GM23338 (cell line): ENCODE data around the gene GIGYF2. TPM values are rescaled to one million over a fixed set of nuclear protein-coding genes. Genes with fewer than 3 reads are reported as not detected.

Experiments used
- ATAC-seq: fragments of 200-7000 bp; cut with Tn5 transposase; 3 replicates; pipeline ENCODE4 v1.9.1; 2020
- DNase-seq: peaks from one replicate; pipeline ENCODE4 v3.0.0-alpha.2; 2015; ENCODE audit warnings: low spot score
- H2AFZ ChIP-seq: fragments of 200-600 bp; sonication (generic); 2 replicates; pipeline ENCODE4 v1.8.0; 2016; ENCODE audit warnings: antibody characterized with exemption, mild to moderate bottlenecking, moderate library complexity
- H3F3A ChIP-seq: fragments of 200-600 bp; sonication (generic); replicated peaks from 2 replicates; pipeline ENCODE4 v1.8.0; 2017; ENCODE audit warnings: antibody characterized with exemption, mixed run types, low read depth
- H3K27ac ChIP-seq: fragments of 200-600 bp; sonication (generic); 2 replicates; pipeline ENCODE4 v1.6.1; 2016; ENCODE audit warnings: low read depth
- H3K27me3 ChIP-seq: fragments of 200-600 bp; sonication (generic); 2 replicates; pipeline ENCODE4 v1.8.0; 2016; ENCODE audit warnings: mild to moderate bottlenecking, mixed run types, moderate library complexity; ENCODE audit not compliant: insufficient read depth
- H3K36me3 ChIP-seq: fragments of 200-600 bp; sonication (generic); 2 replicates; pipeline ENCODE4 v1.8.0; 2016; ENCODE audit warnings: mild to moderate bottlenecking; ENCODE audit not compliant: insufficient read depth
- H3K4me1 ChIP-seq: fragments of 200-600 bp; sonication (generic); 2 replicates; pipeline ENCODE4 v1.8.0; 2016; ENCODE audit warnings: mild to moderate bottlenecking, moderate library complexity; ENCODE audit not compliant: insufficient read depth
- H3K4me2 ChIP-seq: fragments of 200-600 bp; sonication (generic); 2 replicates; pipeline ENCODE4 v1.7.1; 2017; ENCODE audit warnings: mixed run types
- H3K4me3 ChIP-seq: fragments of 200-600 bp; sonication (generic); 2 replicates; pipeline ENCODE4 v1.6.1; 2016; ENCODE audit warnings: mixed run types
- H3K79me2 ChIP-seq: fragments of 200-600 bp; sonication (generic); replicated peaks from 2 replicates; pipeline ENCODE4 v1.8.0; 2017; ENCODE audit warnings: mild to moderate bottlenecking; ENCODE audit not compliant: insufficient read depth
- H3K9me2 ChIP-seq: fragments of 200-600 bp; sonication (generic); 2 replicates; pipeline ENCODE4 v1.8.0; 2017; ENCODE audit not compliant: insufficient read depth
- H4K20me1 ChIP-seq: fragments of 200-600 bp; sonication (generic); replicated peaks from 2 replicates; pipeline ENCODE4 v1.8.0; 2017; ENCODE audit warnings: mild to moderate bottlenecking; ENCODE audit not compliant: insufficient read depth
- H3K27ac Mint-ChIP-seq: 2 replicates; pipeline ENCODE4 v1.8.0; 2020; ENCODE audit warnings: inconsistent platforms, mild to moderate bottlenecking, moderate library complexity, mixed read lengths
- H3K27me3 Mint-ChIP-seq: 3 replicates; pipeline ENCODE4 v1.8.0; 2022; ENCODE audit warnings: low read depth, mild to moderate bottlenecking, moderate library complexity, mixed read lengths, inconsistent platforms; ENCODE audit not compliant: insufficient read depth, poor library complexity
- H3K36me3 Mint-ChIP-seq: 3 replicates; pipeline ENCODE4 v1.8.0; 2021; ENCODE audit warnings: low read depth, mild to moderate bottlenecking, inconsistent platforms, moderate library complexity, mixed read lengths
- H3K4me1 Mint-ChIP-seq: 3 replicates; pipeline ENCODE4 v1.8.0; 2020; ENCODE audit warnings: mild to moderate bottlenecking, inconsistent platforms, mixed read lengths
- H3K4me3 Mint-ChIP-seq: 3 replicates; pipeline ENCODE4 v1.8.0; 2021; ENCODE audit warnings: moderate library complexity, mild to moderate bottlenecking, inconsistent platforms, mixed read lengths
- H3K9me3 Mint-ChIP-seq: 3 replicates; pipeline ENCODE4 v1.8.0; 2020; ENCODE audit warnings: moderate library complexity, mild to moderate bottlenecking, inconsistent platforms, mixed read lengths
- CREB1 ChIP-seq: fragments of 250-450 bp; sonication (Bioruptor Pico); IDR thresholded peaks from 2 replicates; pipeline ENCODE4 v1.5.0; 2020; ENCODE audit warnings: low read depth, mild to moderate bottlenecking, moderate library complexity
- EZH2 ChIP-seq: fragments of 200-600 bp; sonication (generic); IDR thresholded peaks from one replicate; pipeline ENCODE4 v1.8.0; 2017; ENCODE audit warnings: antibody characterized with exemption, mild to moderate bottlenecking, low read depth; ENCODE audit not compliant: unreplicated experiment
- EZH2phosphoT487 ChIP-seq: fragments of 200-600 bp; sonication (generic); IDR thresholded peaks from one replicate; pipeline ENCODE4 v1.8.1; 2018; ENCODE audit warnings: antibody characterized with exemption; ENCODE audit not compliant: unreplicated experiment
- JUNB ChIP-seq: IDR thresholded peaks from one replicate; pipeline ENCODE4 v1.6.1; 2016; ENCODE audit warnings: antibody characterized with exemption; ENCODE audit not compliant: unreplicated experiment
- NANOG ChIP-seq: IDR thresholded peaks from 2 replicates; pipeline ENCODE4 v1.6.1; 2016; ENCODE audit warnings: antibody characterized with exemption, borderline replicate concordance
- POLR2AphosphoS5 ChIP-seq: IDR thresholded peaks from 2 replicates; pipeline ENCODE4 v1.6.1; 2016; ENCODE audit warnings: antibody characterized with exemption, low read depth
- STAT1 ChIP-seq: IDR thresholded peaks from one replicate; pipeline ENCODE4 v1.6.1; 2016; ENCODE audit warnings: antibody characterized with exemption; ENCODE audit not compliant: unreplicated experiment
- ZNF114 ChIP-seq: fragments of 250-450 bp; sonication (Bioruptor Pico); IDR thresholded peaks from 2 replicates; pipeline ENCODE4 v1.5.0; 2020; ENCODE audit warnings: mild to moderate bottlenecking, moderate library complexity
- ZNF331 ChIP-seq: fragments of 250-450 bp; sonication (Bioruptor Pico); IDR thresholded peaks from 2 replicates; pipeline ENCODE4 v1.5.0; 2020; ENCODE audit warnings: low read depth, mild to moderate bottlenecking, moderate library complexity
- polyA plus RNA-seq: library from polyadenylated mRNA; unstranded; fragments of >200 nt; fragmentation: Nextera tagmentation; extraction: Ambion mirVana; gene quantifications from 2 replicates; pipeline ENCODE4 v1.2.1, GENCODE V29; 2016
- total RNA-seq: library from RNA; depleted of rRNA; stranded (reverse); fragments of >200 nt; shearing (Covaris generic); gene quantifications from 2 replicates; pipeline ENCODE4 v1.2.3, GENCODE V29; 2014
- TF ChIP-seq, protein P1 (sequence below), 2 experiments: fragments of 200-600 bp in 1 of 2; sonication (generic) in 1 of 2; conservative IDR thresholded peaks; 2 replicates each; pipeline versions ENCODE4 v1.5.1 to v1.6.1; 2016 to 2017; ENCODE audit warnings: antibody characterized with exemption in 2 of 2, low read depth in 2 of 2, mild to moderate bottlenecking in 2 of 2, moderate library complexity in 1 of 2
- TF ChIP-seq, protein P2 (sequence below): fragments of 250-450 bp; sonication (Bioruptor Pico); IDR thresholded peaks from 2 replicates; pipeline ENCODE4 v1.5.0; 2020; ENCODE audit warnings: mild to moderate bottlenecking, moderate library complexity
- TF ChIP-seq, protein P3 (sequence below): IDR thresholded peaks from one replicate; pipeline ENCODE4 v1.6.1; 2018; ENCODE audit warnings: antibody characterized with exemption; ENCODE audit not compliant: unreplicated experiment
- TF ChIP-seq, protein P4 (sequence below): IDR thresholded peaks from 2 replicates; pipeline ENCODE4 v1.6.1; 2016; ENCODE audit warnings: antibody characterized with exemption

GIGYF2 gene
- total and polyA plus RNA-seq, 2 experiments from 2014 or later: 48.9 to 104 TPM

DNA sequence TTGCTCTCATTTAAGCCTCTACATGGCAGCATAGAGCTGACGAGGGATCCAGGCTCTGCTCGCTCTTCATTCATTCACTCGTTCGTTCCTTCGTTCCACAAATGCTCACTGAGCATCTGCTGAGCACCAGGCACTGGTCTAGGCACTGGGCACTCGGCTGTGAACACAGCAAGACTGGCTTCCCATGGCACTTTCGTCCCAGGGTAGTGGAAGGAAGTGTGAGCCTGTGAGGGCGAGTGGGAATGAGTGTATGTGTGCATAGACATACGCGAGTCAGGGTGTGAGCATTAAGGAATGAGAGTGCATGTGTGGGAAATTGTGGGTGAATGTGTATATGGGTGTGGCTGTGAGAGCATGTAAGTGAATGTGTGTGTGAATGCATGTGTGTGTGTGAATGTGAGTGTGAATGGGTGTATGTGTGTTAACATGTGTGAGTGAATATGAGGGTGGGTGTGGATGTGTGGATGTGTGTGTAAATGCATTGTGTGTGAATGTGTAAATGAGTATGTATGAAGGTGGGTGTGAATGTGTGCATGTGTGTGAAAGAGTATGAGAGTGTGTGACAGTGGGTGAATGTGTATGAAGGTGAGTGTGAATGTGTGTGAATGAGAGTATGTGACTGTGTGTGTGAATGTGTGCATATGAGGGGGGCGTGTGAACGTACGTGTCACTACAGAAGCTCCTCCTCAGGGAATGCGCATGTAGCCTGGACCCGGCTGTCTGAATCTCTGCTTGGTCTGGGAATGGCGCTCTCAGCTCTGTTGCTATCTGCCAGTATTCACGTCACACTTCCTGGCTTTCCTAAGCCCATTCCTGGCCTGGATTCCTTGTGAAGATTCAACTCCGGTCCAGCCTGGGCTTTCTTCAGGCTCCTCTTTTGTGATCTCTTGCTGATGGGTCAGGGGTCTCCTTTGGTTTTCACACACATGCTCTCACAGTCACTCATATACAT lies 201.7 kb downstream of the GIGYF2 start:
- ATAC-seq: no peak
- Histone ChIP-seq H2AFZ (no peak overlapping the region), H3K9me2 (no peaks in the 10 kb centered on the region), H3K4me2 (no peak overlapping the region), H3K36me3 (no peaks in the 10 kb centered on the region), H4K20me1 (no peaks in the 10 kb centered on the region), H3K27me3 (no peaks in the 10 kb centered on the region), H3K4me1 (peaks cover 7% of the 10 kb centered on the region), H3K27ac (no peak overlapping the region), H3K4me3 (no peak overlapping the region), H3F3A (0 out of 2 replicates have a peak, but pooled peaks cover 3% of the 10 kb centered on the region), H3K79me2 (no peaks in the 10 kb centered on the region)
- no peak for DNase-seq
- no peak overlapping the region for H3K27ac Mint-ChIP-seq
- peaks cover 10% of the 10 kb centered on the region; the same call in 2 of the 3 replicates for H3K4me1 Mint-ChIP-seq
- no peaks in the 10 kb centered on the region for H3K9me3 Mint-ChIP-seq
- no peak overlapping the region for H3K4me3 Mint-ChIP-seq
- TF ChIP-seq POLR2AphosphoS5: no peak
- TF ChIP-seq CREB1 (CRISPR knock-in tag): no peak
- TF ChIP-seq, protein P1, sequence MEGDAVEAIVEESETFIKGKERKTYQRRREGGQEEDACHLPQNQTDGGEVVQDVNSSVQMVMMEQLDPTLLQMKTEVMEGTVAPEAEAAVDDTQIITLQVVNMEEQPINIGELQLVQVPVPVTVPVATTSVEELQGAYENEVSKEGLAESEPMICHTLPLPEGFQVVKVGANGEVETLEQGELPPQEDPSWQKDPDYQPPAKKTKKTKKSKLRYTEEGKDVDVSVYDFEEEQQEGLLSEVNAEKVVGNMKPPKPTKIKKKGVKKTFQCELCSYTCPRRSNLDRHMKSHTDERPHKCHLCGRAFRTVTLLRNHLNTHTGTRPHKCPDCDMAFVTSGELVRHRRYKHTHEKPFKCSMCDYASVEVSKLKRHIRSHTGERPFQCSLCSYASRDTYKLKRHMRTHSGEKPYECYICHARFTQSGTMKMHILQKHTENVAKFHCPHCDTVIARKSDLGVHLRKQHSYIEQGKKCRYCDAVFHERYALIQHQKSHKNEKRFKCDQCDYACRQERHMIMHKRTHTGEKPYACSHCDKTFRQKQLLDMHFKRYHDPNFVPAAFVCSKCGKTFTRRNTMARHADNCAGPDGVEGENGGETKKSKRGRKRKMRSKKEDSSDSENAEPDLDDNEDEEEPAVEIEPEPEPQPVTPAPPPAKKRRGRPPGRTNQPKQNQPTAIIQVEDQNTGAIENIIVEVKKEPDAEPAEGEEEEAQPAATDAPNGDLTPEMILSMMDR (conservative IDR thresholded peaks at IDR 0.05; ENCODE audit: low read depth in 2 of 2): no peak
- TF ChIP-seq, protein P2, sequence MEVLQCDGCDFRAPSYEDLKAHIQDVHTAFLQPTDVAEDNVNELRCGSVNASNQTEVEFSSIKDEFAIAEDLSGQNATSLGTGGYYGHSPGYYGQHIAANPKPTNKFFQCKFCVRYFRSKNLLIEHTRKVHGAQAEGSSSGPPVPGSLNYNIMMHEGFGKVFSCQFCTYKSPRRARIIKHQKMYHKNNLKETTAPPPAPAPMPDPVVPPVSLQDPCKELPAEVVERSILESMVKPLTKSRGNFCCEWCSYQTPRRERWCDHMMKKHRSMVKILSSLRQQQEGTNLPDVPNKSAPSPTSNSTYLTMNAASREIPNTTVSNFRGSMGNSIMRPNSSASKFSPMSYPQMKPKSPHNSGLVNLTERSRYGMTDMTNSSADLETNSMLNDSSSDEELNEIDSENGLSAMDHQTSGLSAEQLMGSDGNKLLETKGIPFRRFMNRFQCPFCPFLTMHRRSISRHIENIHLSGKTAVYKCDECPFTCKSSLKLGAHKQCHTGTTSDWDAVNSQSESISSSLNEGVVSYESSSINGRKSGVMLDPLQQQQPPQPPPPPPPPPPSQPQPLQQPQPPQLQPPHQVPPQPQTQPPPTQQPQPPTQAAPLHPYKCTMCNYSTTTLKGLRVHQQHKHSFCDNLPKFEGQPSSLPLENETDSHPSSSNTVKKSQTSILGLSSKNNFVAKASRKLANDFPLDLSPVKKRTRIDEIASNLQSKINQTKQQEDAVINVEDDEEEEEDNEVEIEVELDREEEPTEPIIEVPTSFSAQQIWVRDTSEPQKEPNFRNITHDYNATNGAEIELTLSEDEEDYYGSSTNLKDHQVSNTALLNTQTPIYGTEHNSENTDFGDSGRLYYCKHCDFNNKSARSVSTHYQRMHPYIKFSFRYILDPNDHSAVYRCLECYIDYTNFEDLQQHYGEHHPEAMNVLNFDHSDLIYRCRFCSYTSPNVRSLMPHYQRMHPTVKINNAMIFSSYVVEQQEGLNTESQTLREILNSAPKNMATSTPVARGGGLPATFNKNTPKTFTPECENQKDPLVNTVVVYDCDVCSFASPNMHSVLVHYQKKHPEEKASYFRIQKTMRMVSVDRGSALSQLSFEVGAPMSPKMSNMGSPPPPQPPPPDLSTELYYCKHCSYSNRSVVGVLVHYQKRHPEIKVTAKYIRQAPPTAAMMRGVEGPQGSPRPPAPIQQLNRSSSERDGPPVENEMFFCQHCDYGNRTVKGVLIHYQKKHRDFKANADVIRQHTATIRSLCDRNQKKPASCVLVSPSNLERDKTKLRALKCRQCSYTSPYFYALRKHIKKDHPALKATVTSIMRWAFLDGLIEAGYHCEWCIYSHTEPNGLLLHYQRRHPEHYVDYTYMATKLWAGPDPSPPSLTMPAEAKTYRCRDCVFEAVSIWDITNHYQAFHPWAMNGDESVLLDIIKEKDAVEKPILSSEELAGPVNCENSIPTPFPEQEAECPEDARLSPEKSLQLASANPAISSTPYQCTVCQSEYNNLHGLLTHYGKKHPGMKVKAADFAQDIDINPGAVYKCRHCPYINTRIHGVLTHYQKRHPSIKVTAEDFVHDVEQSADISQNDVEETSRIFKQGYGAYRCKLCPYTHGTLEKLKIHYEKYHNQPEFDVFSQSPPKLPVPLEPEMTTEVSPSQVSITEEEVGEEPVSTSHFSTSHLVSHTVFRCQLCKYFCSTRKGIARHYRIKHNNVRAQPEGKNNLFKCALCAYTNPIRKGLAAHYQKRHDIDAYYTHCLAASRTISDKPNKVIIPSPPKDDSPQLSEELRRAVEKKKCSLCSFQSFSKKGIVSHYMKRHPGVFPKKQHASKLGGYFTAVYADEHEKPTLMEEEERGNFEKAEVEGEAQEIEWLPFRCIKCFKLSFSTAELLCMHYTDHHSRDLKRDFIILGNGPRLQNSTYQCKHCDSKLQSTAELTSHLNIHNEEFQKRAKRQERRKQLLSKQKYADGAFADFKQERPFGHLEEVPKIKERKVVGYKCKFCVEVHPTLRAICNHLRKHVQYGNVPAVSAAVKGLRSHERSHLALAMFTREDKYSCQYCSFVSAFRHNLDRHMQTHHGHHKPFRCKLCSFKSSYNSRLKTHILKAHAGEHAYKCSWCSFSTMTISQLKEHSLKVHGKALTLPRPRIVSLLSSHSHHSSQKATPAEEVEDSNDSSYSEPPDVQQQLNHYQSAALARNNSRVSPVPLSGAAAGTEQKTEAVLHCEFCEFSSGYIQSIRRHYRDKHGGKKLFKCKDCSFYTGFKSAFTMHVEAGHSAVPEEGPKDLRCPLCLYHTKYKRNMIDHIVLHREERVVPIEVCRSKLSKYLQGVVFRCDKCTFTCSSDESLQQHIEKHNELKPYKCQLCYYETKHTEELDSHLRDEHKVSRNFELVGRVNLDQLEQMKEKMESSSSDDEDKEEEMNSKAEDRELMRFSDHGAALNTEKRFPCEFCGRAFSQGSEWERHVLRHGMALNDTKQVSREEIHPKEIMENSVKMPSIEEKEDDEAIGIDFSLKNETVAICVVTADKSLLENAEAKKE (CRISPR knock-in tag): no peak
- no peak for TF ChIP-seq ZNF331
- TF ChIP-seq, protein P3, sequence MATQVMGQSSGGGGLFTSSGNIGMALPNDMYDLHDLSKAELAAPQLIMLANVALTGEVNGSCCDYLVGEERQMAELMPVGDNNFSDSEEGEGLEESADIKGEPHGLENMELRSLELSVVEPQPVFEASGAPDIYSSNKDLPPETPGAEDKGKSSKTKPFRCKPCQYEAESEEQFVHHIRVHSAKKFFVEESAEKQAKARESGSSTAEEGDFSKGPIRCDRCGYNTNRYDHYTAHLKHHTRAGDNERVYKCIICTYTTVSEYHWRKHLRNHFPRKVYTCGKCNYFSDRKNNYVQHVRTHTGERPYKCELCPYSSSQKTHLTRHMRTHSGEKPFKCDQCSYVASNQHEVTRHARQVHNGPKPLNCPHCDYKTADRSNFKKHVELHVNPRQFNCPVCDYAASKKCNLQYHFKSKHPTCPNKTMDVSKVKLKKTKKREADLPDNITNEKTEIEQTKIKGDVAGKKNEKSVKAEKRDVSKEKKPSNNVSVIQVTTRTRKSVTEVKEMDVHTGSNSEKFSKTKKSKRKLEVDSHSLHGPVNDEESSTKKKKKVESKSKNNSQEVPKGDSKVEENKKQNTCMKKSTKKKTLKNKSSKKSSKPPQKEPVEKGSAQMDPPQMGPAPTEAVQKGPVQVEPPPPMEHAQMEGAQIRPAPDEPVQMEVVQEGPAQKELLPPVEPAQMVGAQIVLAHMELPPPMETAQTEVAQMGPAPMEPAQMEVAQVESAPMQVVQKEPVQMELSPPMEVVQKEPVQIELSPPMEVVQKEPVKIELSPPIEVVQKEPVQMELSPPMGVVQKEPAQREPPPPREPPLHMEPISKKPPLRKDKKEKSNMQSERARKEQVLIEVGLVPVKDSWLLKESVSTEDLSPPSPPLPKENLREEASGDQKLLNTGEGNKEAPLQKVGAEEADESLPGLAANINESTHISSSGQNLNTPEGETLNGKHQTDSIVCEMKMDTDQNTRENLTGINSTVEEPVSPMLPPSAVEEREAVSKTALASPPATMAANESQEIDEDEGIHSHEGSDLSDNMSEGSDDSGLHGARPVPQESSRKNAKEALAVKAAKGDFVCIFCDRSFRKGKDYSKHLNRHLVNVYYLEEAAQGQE: no peak
- TF ChIP-seq EZH2: no peak
- TF ChIP-seq STAT1: no peak
- no peak for TF ChIP-seq EZH2phosphoT487
- no peak for TF ChIP-seq ZNF114
- TF ChIP-seq NANOG: no peak
- no peak for TF ChIP-seq JUNB
- TF ChIP-seq, protein P4, sequence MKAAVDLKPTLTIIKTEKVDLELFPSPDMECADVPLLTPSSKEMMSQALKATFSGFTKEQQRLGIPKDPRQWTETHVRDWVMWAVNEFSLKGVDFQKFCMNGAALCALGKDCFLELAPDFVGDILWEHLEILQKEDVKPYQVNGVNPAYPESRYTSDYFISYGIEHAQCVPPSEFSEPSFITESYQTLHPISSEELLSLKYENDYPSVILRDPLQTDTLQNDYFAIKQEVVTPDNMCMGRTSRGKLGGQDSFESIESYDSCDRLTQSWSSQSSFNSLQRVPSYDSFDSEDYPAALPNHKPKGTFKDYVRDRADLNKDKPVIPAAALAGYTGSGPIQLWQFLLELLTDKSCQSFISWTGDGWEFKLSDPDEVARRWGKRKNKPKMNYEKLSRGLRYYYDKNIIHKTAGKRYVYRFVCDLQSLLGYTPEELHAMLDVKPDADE: no peak
- no peaks in the 10 kb centered on the region for H3K36me3 Mint-ChIP-seq
- H3K27me3 Mint-ChIP-seq: peaks cover 6% of the 10 kb centered on the region
